Activated CD8-positive, alpha-beta memory T cell treated with anti-CD3 and anti-CD28 coated beads, Interleukin-2, amount 10 ng/mL, durations not matched to agents 7 days and 5 days (primary cell): ENCODE data around the gene KRT3. TPM values are rescaled to one million over a fixed set of nuclear protein-coding genes. Genes with fewer than 3 reads are reported as not detected.

Experiments
- ATAC-seq: fragments of 150-1000 bp; cut with Tn5 transposase; one replicate; pipeline ENCODE4 v1.10.0; 2021; ENCODE audit warnings: moderate library complexity
- CTCF ChIA-PET: fragments of 350-600 bp; sonication (Branson Sonifier 250); formaldehyde crosslinking; loops from one replicate; lab custom pipeline; 2021; ENCODE audit warnings: antibody characterized with exemption; lab: Charles Lee
- DNase-seq: peaks from one replicate; pipeline ENCODE4 v3.0.0-alpha.2; 2020
- H3K27ac Mint-ChIP-seq: one replicate; pipeline ENCODE4 v1.8.0; 2021; ENCODE audit warnings: mild to moderate bottlenecking, mixed read lengths
- H3K27me3 Mint-ChIP-seq: one replicate; pipeline ENCODE4 v1.8.0; 2021; ENCODE audit warnings: mixed read lengths
- H3K36me3 Mint-ChIP-seq: one replicate; pipeline ENCODE4 v1.8.0; 2021; ENCODE audit warnings: mild to moderate bottlenecking, mixed read lengths
- H3K4me1 Mint-ChIP-seq: one replicate; pipeline ENCODE4 v1.8.0; 2021; ENCODE audit warnings: mixed read lengths
- H3K4me3 Mint-ChIP-seq: one replicate; pipeline ENCODE4 v1.8.0; 2021; ENCODE audit warnings: mild to moderate bottlenecking, moderate library complexity, mixed read lengths
- H3K9me3 Mint-ChIP-seq: one replicate; pipeline ENCODE4 v1.8.0; 2022; ENCODE audit warnings: low read depth, mixed read lengths
- total RNA-seq, 2 experiments: library from RNA; stranded (reverse); gene quantifications; one replicate each; pipeline ENCODE4 v1.2.3, GENCODE V29; 2021

Gene KRT3
- total RNA-seq, 2 experiments from 2014 or later, result not detected

DNA sequence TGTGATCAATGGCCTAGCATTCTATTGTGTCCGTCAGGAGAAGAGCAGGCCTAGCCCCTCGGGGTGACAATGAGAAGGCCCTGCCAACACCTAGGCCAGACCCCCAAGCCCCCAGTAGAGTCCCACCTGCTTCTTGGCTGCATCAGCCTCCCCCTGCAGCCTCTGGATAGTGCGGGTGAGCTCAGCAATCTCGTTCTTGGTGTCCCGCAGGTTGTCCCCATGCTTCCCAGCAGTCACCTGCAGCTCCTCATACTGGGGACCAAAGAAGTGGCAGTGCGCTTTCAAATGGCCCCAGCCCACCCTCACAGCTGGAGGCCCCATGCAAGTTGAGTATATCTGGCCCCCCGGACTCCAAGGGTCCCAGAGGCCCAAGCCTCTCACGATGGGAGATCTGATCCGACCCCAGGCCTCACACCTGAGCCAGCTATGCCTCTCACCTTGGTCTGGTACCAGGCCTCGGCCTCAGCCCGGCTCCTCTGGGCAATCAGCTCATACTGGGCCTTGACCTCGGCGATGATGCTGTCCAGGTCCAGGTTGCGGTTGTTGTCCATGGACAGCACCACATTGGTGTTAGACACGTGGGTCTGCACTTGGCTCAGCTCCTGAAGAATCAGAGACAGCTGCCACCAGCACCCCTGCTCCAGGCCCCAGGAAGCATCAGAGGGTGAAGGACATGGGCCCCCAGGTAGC, 28.0 kb upstream of the KRT3 start:
- CTCF ChIA-PET, result interaction anchor here (1.3 kb wide), 1 partner anchor 36 kb away, joined by 3 read pairs; no protein-coding TSS in a partner anchor
- Mint-ChIP-seq H3K36me3 (no peaks in the 10 kb centered on the region), H3K27ac (no peak overlapping the region), H3K4me1 (no peaks in the 10 kb centered on the region), H3K9me3 (no peaks in the 10 kb centered on the region), H3K27me3 (peaks cover 6% of the 10 kb centered on the region), H3K4me3 (no peak overlapping the region)
- ATAC-seq (no peak), DNase-seq (no peak)

- H3K36me3 Mint-ChIP-seq, result no peaks in the 10 kb centered on the region
- DNase-seq (no peak), ATAC-seq (no peak)
- no peak overlapping the region for H3K4me3 Mint-ChIP-seq
- CTCF ChIA-PET, result interaction anchor here (1.3 kb wide), 1 partner anchor 35 kb away, joined by 3 read pairs; no protein-coding TSS in a partner anchor
- no peak overlapping the region for H3K27ac Mint-ChIP-seq
- H3K4me1 Mint-ChIP-seq, result no peaks in the 10 kb centered on the region
- H3K27me3 Mint-ChIP-seq, result peaks cover 6% of the 10 kb centered on the region
- H3K9me3 Mint-ChIP-seq, result no peaks in the 10 kb centered on the region
Observed at GRCh38 chr12:52822771-52823510, 27.0 kb upstream of the KRT3 start.

DNA sequence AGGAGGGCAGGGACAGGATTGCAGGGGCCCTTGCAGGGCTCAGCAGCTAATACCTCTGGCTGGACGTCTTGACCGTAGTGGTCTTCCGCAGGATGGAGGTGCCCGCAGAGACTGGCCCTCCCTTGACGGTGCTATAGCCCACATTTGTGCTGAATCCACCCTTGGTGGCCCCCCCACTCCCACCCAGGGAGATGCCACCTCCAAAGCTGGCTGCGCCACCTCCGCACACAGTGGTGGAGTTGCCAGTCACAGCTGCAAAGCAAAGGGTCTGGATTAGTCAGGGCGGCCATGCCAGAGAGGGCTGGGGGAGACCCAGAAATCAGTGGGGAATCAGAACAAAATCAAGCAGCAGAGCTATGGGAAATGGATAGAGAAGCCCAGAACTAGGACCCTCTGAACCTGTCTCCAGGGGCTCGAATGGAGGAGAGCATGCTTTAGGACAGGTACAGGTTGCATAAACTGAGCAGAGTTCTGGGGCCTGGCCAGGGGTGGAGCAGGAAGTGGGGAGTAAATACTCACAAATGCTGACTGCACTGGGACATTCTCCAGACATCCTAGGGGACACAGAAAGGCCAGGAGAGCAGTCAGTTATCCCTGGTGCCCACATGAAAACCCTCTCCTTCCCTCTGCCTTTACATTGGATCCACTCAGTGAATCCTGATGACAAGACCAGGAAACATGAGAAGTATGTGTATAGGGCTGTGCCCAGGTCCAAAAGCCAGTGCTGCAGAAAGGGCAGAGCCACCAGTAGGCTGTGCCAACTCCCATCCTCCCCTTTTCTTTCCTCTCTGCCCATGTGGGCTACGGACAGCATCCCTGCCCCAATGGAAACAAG, 26.1 kb upstream of the KRT3 start:
- H3K36me3 Mint-ChIP-seq, result no peaks in the 10 kb centered on the region
- DNase-seq, result no peak
- no peak for ATAC-seq
- H3K9me3 Mint-ChIP-seq, result no peaks in the 10 kb centered on the region
- H3K4me3 Mint-ChIP-seq, result no peak overlapping the region
- peaks cover 6% of the 10 kb centered on the region for H3K27me3 Mint-ChIP-seq
- H3K27ac Mint-ChIP-seq, result no peak overlapping the region
- CTCF ChIA-PET, result interaction anchor here (1.1 kb wide), 1 partner anchor 62 kb away, joined by 3 read pairs; no protein-coding TSS in a partner anchor
- H3K4me1 Mint-ChIP-seq, result no peaks in the 10 kb centered on the region

DNA sequence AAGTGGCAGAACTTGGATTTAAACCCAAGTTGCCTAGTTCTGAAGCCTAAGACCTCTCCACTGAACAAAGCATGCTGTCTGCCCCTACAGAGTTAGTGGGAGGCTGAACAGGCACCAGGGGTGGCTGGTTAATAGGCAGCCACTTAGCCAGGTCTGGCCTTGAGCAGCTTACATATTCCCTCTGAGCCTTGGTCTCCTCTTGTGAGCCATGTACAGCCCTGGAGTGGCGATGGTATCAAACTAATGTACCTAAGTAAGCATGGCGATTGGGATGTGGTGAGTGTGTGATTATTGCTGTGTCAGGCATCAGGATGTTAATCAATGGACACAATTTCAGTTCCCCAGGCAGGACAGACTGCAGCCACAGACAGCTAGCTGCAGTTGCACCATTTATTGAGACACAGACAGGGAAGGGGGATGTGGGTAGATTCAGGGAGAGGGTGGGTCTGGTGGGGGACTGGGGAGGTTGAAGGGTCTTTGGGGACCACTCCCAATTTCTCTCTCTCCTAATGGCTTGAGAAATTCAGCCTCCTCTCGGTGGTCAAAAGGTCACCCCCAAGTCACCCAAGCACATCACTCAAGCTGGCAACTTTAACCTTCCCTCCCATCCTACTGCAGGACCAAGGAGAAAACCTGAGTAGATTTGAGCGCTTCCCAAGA, 25.3 kb upstream of the KRT3 start:
- no peak for DNase-seq
- CTCF ChIA-PET, result interaction anchor here (1.1 kb wide), 1 partner anchor 63 kb away, joined by 3 read pairs; no protein-coding TSS in a partner anchor
- no peaks in the 10 kb centered on the region for H3K4me1 Mint-ChIP-seq
- ATAC-seq, result no peak
- H3K27me3 Mint-ChIP-seq, result peaks cover 6% of the 10 kb centered on the region
- no peaks in the 10 kb centered on the region for H3K9me3 Mint-ChIP-seq
- H3K36me3 Mint-ChIP-seq, result no peaks in the 10 kb centered on the region
- no peak overlapping the region for H3K4me3 Mint-ChIP-seq
- no peak overlapping the region for H3K27ac Mint-ChIP-seq

- DNase-seq (no peak), ATAC-seq (no peak)
- H3K4me1 Mint-ChIP-seq, result no peaks in the 10 kb centered on the region
- H3K4me3 Mint-ChIP-seq, result no peak overlapping the region
- H3K27ac Mint-ChIP-seq, result peak overlapping the region; percentile 28
- peaks cover 6% of the 10 kb centered on the region for H3K27me3 Mint-ChIP-seq
- CTCF ChIA-PET, result interaction anchor here (1.2 kb wide), 1 partner anchor 65 kb away, joined by 3 read pairs; no protein-coding TSS in a partner anchor
- no peaks in the 10 kb centered on the region for H3K9me3 Mint-ChIP-seq
- no peaks in the 10 kb centered on the region for H3K36me3 Mint-ChIP-seq
Observed at GRCh38 chr12:52820521-52820920, 24.6 kb upstream of the KRT3 start.

GRCh38 chr12:52819731-52820510, 24.0 kb upstream of the KRT3 start:
- no peaks in the 10 kb centered on the region for H3K4me1 Mint-ChIP-seq
- CTCF ChIA-PET, result interaction anchor here (1.2 kb wide), 1 partner anchor 65 kb away, joined by 3 read pairs; no protein-coding TSS in a partner anchor
- ATAC-seq (no peak), DNase-seq (no peak)
- H3K27ac Mint-ChIP-seq, result peak overlapping the region; percentile 28
- no peak overlapping the region for H3K4me3 Mint-ChIP-seq
- H3K27me3 Mint-ChIP-seq, result peaks cover 9% of the 10 kb centered on the region
- H3K36me3 Mint-ChIP-seq, result no peaks in the 10 kb centered on the region
- H3K9me3 Mint-ChIP-seq, result no peaks in the 10 kb centered on the region

DNA sequence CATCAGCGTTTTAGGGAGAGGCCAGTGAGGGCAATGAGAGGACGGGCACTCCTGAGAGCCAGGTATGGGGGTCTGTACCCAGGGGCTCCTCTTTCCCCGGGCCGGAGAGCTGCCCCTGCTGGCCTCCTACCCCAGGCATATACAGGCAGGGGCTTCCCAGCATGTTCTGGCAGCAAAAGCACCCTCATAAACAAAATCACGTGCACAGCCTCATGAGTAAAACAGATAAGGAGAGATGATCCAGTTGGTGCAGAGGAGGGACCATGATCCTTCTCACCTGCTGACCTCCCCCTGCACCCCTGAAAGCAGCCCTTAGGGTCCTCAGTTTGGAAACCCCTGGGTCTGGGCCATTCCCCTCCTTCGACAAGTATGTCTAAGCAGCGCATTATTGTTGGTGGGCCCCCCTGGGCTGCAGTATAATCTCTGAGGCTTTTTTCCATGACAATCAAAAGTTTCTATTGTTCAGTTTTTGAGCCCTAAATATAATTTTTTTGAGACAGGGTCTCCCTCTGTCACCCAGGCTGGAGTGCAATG, 23.0 kb upstream of the KRT3 start:
- Mint-ChIP-seq H3K27ac (no peak overlapping the region), H3K36me3 (no peaks in the 10 kb centered on the region), H3K4me1 (no peaks in the 10 kb centered on the region), H3K27me3 (peaks cover 9% of the 10 kb centered on the region), H3K4me3 (no peak overlapping the region), H3K9me3 (no peaks in the 10 kb centered on the region)
- DNase-seq (no peak), ATAC-seq (no peak)
- CTCF ChIA-PET, result no interaction called here

DNA sequence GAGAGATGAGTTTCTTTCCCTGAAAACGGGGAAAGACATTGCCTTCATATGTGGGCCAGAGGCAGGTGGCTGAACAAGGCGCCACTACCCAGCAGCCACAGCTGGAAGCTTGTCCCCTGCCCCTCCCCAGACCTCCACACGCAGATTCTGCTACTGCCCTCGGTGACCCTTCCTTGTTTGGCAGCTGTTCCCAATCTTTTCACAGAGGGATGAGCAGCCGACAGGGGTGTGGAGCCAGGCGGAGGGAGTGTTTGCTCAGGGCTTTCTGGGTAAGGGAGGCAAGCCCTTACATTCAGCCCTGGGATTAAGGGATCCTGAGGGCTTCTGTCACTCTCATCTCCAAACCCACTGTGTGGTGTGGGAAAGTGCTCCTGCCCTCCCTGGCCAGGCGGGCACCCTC, 22.5 kb upstream of the KRT3 start:
- Mint-ChIP-seq H3K27ac (no peak overlapping the region), H3K9me3 (no peaks in the 10 kb centered on the region), H3K4me3 (no peak overlapping the region), H3K36me3 (no peaks in the 10 kb centered on the region), H3K4me1 (no peaks in the 10 kb centered on the region), H3K27me3 (peaks cover 9% of the 10 kb centered on the region)
- DNase-seq (no peak), ATAC-seq (no peak)
- CTCF ChIA-PET, result no interaction called here

DNA sequence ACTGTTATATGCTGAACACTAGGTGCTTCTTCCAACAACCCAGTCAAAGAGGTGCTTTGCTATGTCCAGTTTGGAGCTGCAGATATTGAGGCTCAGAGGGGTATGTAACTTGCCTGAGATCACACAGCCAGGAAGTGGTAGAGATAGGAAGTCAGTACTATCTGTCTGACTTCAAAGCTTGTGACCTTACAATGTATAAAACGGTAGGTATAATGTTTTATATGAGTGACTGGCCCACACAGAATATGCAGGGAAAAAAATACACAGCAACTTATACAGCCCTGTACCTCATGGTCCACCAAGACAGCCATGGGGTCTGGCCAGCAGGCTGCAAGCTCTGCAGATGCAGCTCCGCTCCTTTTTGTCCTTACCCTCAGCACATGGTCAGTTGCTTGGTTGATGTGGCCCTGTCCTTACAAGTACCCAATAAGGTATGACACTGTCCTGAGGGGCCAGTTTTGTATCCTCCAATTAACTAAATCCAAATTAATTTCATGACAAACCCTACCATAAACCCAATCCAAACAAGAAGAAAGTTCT, 21.9 kb upstream of the KRT3 start:
- no peak overlapping the region for H3K4me3 Mint-ChIP-seq
- H3K36me3 Mint-ChIP-seq, result no peaks in the 10 kb centered on the region
- no peak for DNase-seq
- peaks cover 9% of the 10 kb centered on the region for H3K27me3 Mint-ChIP-seq
- no peak for ATAC-seq
- no peaks in the 10 kb centered on the region for H3K9me3 Mint-ChIP-seq
- CTCF ChIA-PET, result interaction anchor here (1.6 kb wide), 1 partner anchor 62 kb away, joined by 5 read pairs; no protein-coding TSS in a partner anchor
- no peaks in the 10 kb centered on the region for H3K4me1 Mint-ChIP-seq
- H3K27ac Mint-ChIP-seq, result no peak overlapping the region

GRCh38 chr12:52817003-52817698, 21.2 kb upstream of the KRT3 start:
- no peak overlapping the region for H3K27ac Mint-ChIP-seq
- H3K27me3 Mint-ChIP-seq, result peaks cover 12% of the 10 kb centered on the region
- H3K4me3 Mint-ChIP-seq, result no peak overlapping the region
- no peaks in the 10 kb centered on the region for H3K4me1 Mint-ChIP-seq
- no peaks in the 10 kb centered on the region for H3K36me3 Mint-ChIP-seq
- CTCF ChIA-PET, result interaction anchor here (1.6 kb wide), 1 partner anchor 63 kb away, joined by 5 read pairs; no protein-coding TSS in a partner anchor
- no peaks in the 10 kb centered on the region for H3K9me3 Mint-ChIP-seq
- ATAC-seq, result no peak
- DNase-seq, result no peak
